Measurements from ENCODE around the gene ELP2.
"Not testable (repeated sequence)": the region's sequence is repeated elsewhere in the genome, so short reads cannot be mapped to it uniquely, and the experiment has no call there.

ELP2 gene

GRCh38 chr18:36129300-36130038 is at the start of gene ELP2, which contains the start of gene SLC39A6:
TSS of gene ELP2 (plus strand) at chr18:36129899. CDS start at chr18:36129934, 35 bp downstream.
TSS of gene SLC39A6 (minus strand) at chr18:36129340. CDS start at chr18:36127007, 2,333 bp downstream.
- peak; percentile 82 for DNase-seq (ENCODE audit: low spot score)

DNA sequence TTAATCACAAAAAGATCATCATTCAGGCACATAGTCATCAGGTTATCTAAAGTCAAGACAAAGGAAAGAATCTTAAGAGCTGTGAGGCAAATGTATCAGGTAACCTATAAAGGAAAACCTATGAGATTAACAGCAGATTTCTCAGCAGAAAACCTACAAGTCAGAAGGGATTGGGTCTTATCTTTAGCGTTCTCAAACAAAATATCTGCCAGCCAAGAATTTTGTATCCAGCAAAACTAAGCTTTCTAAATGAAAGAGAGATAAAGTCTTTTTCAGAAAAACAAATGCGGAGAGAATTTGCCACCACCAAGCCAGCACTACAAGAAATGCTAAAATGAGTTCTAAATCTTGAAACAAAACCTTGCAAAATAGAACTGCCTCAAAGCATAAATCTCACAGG is 48.6 kb upstream of the ELP2 start:
- DNase-seq (ENCODE audit: low spot score) = not testable (repeated sequence)

DNA sequence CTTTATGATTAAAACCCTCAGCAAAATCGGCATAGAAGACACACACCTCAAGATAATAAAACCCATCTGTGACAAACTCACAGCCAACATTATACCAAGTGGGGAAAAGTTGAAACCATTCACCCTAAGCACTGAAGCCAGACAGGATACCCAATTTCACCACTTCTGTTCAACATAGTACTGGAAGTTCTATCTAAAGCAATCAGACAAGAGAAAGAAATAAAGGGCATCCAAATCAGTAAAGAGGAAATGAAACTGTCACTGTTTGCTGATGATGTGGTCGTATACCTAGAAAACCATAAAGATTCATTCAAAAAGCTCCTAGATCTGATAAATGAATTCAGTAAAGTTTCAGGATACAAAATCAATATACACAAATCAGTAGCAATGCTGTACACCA is 46.0 kb upstream of the ELP2 start:
- DNase-seq (ENCODE audit: low spot score) = no peak

GRCh38 chr18:36085195-36085594 is 44.5 kb upstream of the ELP2 start:
- DNase-seq (ENCODE audit: low spot score) = no peak

- no peak for DNase-seq (ENCODE audit: low spot score)
Observed at GRCh38 chr18:36086186-36086585, 43.5 kb upstream of the ELP2 start.

- DNase-seq (ENCODE audit: low spot score) = no peak
Observed at GRCh38 chr18:36088256-36088655, 41.4 kb upstream of the ELP2 start.

- no peak for DNase-seq (ENCODE audit: low spot score)
Observed at GRCh38 chr18:36089001-36089400, 40.7 kb upstream of the ELP2 start.

GRCh38 chr18:36092116-36092515 is 37.6 kb upstream of the ELP2 start:
- DNase-seq (ENCODE audit: low spot score) = not testable (repeated sequence)

DNA sequence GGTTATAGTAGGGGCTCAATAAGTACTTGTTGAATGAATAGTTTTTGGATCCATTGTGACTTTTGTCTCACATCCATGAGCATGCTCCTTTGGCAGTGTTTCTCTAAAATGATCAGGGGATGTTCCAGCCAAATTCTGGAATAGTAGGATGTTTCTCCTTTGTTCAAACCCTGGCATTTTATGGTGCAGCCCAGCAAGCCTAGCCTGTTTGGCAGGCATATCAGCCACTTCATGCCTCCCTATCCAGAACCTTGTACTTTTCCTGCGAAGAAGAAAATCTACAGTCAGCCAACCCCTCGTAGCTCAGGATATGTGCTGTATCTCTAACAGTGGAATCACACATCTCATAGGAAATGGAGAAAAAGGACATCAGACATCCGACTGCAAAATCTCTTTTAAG is 35.3 kb upstream of the ELP2 start:
- no peak for DNase-seq (ENCODE audit: low spot score)

GRCh38 chr18:36095936-36096519 is 33.7 kb upstream of the ELP2 start:
- peak; percentile 23 for DNase-seq (ENCODE audit: low spot score)

GRCh38 chr18:36096955-36097354 is 32.7 kb upstream of the ELP2 start:
- DNase-seq (ENCODE audit: low spot score) = no peak

DNA sequence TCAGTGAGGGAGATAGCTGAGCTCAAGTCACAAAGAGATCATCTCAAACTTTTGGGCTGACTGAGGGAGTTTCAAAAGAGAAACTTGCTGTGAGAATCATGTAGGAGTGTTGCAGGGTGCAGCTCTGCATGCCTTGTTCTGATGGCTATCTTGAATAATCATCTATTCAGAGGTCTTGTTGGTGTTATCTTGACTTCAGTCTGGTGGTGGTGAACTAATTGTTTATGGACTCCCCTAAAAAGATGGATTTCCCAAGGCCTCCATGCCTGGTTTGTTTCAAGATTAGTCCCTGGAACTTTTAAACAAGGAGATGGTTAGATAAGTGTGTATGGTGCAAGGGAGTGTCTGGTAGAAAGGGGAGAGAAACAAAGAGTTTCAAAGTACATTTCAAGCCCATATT is 30.4 kb upstream of the ELP2 start:
- no peak for DNase-seq (ENCODE audit: low spot score)

GRCh38 chr18:36101943-36102342 is 27.8 kb upstream of the ELP2 start:
- no peak for DNase-seq (ENCODE audit: low spot score)

DNA sequence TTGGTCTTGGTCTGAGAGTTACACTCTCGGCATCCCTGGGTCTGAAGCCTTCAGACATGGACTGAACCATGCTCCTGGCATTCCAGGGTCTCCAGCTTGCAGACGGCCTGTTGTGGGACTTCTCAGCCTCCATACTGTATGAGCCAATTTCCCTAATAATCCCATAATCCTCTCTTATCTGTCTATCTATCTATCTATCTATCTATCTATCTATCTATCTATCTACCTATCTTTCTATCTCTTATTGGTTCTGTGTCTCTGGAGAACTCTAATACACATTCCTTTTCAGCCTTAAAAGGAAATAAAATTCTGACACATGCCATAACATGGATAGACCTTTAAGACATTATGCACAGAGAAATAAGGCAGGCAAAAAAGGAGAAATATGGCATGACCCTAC is 24.9 kb upstream of the ELP2 start:
- no peak for DNase-seq (ENCODE audit: low spot score)

DNA sequence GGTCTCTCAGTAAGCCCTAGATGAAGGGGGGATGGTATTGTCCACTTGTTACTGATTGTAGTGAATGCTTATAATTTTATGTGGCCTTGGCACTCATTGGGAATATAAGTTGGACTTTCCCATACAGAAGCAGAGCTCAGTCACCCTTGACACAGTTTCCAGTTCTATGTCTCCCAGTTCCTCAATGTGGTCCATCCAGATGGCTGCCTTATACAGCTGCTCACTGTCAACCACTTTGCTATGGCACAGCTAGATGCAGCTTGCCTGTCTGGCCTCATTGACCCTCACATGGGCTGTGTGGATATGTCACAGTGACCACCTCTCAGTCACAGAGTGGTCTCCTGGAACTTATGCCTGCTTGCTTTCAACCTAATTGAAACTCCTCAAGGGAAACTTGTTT is 22.2 kb upstream of the ELP2 start:
- no peak for DNase-seq (ENCODE audit: low spot score)

DNA sequence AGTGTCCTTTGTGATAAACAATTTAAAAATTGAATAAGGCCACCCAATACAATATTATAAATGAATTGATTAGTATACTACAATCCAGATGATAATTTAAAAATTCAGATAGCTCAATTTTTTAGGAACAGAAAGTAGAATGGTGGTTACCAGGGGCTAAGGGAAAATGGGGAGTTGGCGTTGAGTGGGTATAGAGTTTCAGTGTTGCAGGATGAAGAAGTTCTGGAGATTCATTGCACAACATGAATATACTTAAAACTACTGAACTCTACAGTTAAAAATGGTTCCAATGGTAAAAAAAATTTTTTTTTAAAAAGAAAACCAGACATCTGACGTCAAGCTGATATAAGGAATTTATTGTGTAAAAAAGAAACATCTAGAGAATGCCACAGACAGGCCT is 21.5 kb upstream of the ELP2 start:
- no peak for DNase-seq (ENCODE audit: low spot score)

GRCh38 chr18:36108601-36109000 is 21.1 kb upstream of the ELP2 start:
- DNase-seq (ENCODE audit: low spot score) = no peak

- no peak for DNase-seq (ENCODE audit: low spot score)
Observed at GRCh38 chr18:36109737-36110136, 20.0 kb upstream of the ELP2 start.

GRCh38 chr18:36112302-36112701 is 17.4 kb upstream of the ELP2 start:
- DNase-seq (ENCODE audit: low spot score) = no peak

- DNase-seq (ENCODE audit: low spot score) = no peak
Observed at GRCh38 chr18:36114251-36114650, 15.4 kb upstream of the ELP2 start.

DNA sequence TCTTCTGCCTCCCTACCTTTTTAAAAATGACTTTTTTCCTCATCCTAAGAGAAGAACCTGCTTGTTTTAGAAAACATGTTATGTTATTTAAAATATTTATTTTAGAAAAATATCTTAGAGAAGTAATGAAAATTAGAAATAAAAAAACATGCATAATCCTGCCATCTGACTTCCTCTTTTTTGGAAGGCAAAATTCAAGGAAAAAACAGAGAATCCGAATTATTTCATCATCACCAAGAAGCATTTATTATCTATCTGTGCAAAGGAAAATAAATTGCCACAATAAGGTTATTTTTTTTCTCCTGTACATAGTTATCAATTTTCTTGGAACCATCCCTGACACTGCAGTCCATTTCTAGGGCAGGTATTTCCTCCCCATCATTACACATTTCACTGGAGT is 15.0 kb upstream of the ELP2 start:
- no peak for DNase-seq (ENCODE audit: low spot score)

GRCh38 chr18:36116771-36117170 is 12.9 kb upstream of the ELP2 start:
- not testable (repeated sequence) for DNase-seq (ENCODE audit: low spot score)

DNA sequence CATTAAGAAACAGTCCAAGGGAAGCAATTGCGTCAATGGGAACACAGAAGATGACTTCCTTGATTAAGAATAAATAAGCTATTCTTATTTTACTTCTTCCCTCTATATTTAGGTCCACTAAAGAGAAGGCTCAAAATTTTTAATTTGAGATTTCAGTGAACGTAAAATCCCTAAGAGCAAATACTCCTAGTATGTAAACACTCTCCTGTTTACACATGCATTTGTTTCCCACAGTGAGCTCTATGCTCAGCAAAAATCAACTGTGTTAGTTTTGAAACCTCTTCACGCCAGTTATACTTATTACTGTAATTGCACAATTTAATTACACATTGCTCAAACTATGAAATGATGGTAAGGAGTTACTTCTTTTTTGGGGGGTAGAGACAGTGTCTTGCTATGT is 9.4 kb upstream of the ELP2 start:
- no peak for DNase-seq (ENCODE audit: low spot score)

DNA sequence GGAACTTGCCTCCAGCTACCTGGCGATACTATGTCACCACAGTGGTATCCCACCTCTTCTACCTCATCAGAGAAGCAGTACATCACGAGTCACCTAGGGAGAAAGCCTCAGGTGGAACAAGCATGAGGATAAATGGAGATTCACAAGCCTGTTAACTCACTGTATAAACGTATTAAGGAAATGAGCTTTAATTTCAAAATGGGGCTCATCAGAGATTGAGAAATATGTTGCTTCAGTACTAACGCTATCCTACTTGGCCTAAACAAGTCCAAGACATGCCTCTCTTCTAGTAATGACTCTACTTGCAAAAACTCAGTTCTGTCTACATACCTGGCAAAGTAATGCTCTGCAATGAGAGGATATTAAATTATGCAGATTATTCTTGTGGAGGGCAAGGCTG is 4.9 kb upstream of the ELP2 start:
- DNase-seq (ENCODE audit: low spot score) = no peak

Measured in HuH-7.5 (cell line).